MM.1S (cell line): ENCODE measurements around the gene FGF12.

Source experiments
- EZH2 ChIP-seq: fragments of 300-600 bp; sonication (generic); optimal IDR thresholded peaks from 2 replicates; pipeline ENCODE3; 2017; ENCODE audit warnings: low read depth, mild to moderate bottlenecking, antibody characterized with exemption, low read length, mixed read lengths
- EZH2phosphoT487 ChIP-seq: fragments of 300-600 bp; sonication (generic); IDR thresholded peaks from 2 replicates; pipeline ENCODE4 v1.6.1; 2018; ENCODE audit warnings: antibody characterized with exemption, low read length

DNA sequence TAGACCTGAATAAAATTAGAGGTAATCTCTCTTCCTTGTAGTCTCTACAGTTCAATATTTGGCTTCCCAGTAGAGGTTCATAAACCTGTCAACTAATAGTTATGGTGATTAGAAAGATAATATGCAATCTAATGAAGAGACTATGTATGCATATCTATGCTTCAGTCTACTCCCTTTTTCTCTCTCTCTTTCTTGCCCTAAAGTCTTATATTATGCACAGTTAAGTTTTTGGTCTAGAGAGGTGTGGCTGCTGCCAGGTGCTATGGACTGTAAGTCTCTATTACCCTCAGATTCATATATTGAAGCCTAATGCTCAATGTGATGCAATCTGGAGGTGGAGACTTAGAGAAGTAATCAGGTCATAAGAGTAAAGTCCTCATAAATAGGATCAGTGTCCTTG, 413.7 kb downstream of the FGF12 start:
- no peak for TF ChIP-seq EZH2phosphoT487
- no peak for TF ChIP-seq EZH2
